IPS-18a (cell line): Measurements from ENCODE around the gene AP2M1.
"Not testable (repeated sequence)": the region's sequence is repeated elsewhere in the genome, so short reads cannot be mapped to it uniquely, and the experiment has no call there.

Source experiments
- H3K27ac ChIP-seq: one replicate; pipeline ENCODE4 v1.5.1; 2013; ENCODE audit warnings: low read length
- H3K27me3 ChIP-seq: one replicate; pipeline ENCODE4 v1.6.1; 2013; ENCODE audit warnings: mild to moderate bottlenecking, low read length; ENCODE audit not compliant: control insufficient read depth, insufficient read depth
- H3K36me3 ChIP-seq: one replicate; pipeline ENCODE4 v1.6.1; 2013; ENCODE audit warnings: low read depth, low read length; ENCODE audit not compliant: control insufficient read depth
- H3K4me1 ChIP-seq: one replicate; pipeline ENCODE4 v1.6.1; 2013; ENCODE audit warnings: low read depth, low read length; ENCODE audit not compliant: control insufficient read depth
- H3K4me3 ChIP-seq: one replicate; pipeline ENCODE4 v1.5.1; 2013; ENCODE audit warnings: low read length
- H3K9ac ChIP-seq: one replicate; pipeline ENCODE4 v1.6.1; 2013; ENCODE audit warnings: mild to moderate bottlenecking, low read length, moderate library complexity
- H3K9me3 ChIP-seq: one replicate; pipeline ENCODE4 v1.6.1; 2013; ENCODE audit warnings: low read depth, low read length; ENCODE audit not compliant: control insufficient read depth

AP2M1 gene

DNA sequence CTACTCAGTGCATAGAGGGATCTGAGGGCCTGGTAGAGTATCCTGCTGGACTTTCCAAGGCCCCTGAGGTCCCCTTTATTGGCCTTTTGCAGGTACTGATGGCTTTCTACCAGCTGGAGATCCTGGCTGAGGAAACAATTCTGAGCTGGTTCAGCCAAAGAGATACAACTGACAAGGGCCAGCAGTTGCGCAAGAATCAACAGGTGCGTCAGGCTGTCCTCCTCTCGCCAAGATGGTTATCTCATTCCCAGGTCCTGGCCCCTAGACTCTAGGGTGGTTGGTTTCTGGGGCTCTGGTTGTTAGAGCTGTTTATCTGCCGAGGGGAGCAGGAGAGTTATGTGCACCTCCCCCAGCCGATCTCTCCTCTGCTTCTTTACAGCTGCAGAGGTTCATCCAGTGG, 30.1 kb upstream of the AP2M1 start:
- Histone ChIP-seq H3K4me3 (no peak overlapping the region), H3K9ac (no peak overlapping the region), H3K4me1 (no peaks in the 10 kb centered on the region), H3K27ac (no peak overlapping the region), H3K9me3 (no peaks in the 10 kb centered on the region), H3K36me3 (peaks cover 55% of the 10 kb centered on the region), H3K27me3 (no peaks in the 10 kb centered on the region)

- H3K27ac ChIP-seq: no peak overlapping the region
- H3K9ac ChIP-seq: no peak overlapping the region
These were observed 29.5 kb upstream of the AP2M1 start for GRCh38 chr3:184145111-184145524.

GRCh38 chr3:184145751-184146270, 28.8 kb upstream of the AP2M1 start:
- no peaks in the 10 kb centered on the region for H3K27me3 ChIP-seq
- no peaks in the 10 kb centered on the region for H3K9me3 ChIP-seq
- no peak overlapping the region for H3K9ac ChIP-seq
- peaks cover 46% of the 10 kb centered on the region for H3K36me3 ChIP-seq
- no peaks in the 10 kb centered on the region for H3K4me1 ChIP-seq
- H3K4me3 ChIP-seq: no peak overlapping the region
- H3K27ac ChIP-seq: no peak overlapping the region

More at GRCh38 chr3:184145111-184145524, 29.5 kb upstream of the AP2M1 start:
- no peak overlapping the region for H3K4me3 ChIP-seq
- peaks cover 53% of the 10 kb centered on the region for H3K36me3 ChIP-seq
- no peaks in the 10 kb centered on the region for H3K27me3 ChIP-seq
- H3K4me1 ChIP-seq: no peaks in the 10 kb centered on the region
- no peaks in the 10 kb centered on the region for H3K9me3 ChIP-seq

DNA sequence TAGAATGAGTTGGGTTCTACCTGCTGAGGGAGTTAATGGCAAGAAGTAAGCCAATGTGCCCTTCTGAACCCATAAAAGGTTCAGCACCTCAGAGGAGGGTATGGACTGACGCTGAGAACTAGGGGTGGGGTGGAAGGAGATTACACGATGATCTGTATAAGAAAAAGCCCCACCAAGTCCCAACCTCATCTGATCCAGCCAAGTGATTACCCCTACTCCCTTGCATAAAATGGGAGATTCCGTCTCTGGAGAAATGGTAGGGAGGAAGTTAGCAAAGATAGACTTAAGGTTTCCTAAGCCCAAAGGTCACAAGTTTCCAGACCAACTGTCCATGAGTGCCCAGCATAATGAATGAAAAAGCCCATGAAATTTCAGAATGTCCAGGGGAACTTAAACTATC, 26.6 kb upstream of the AP2M1 start:
- Histone ChIP-seq H3K9me3 (no peaks in the 10 kb centered on the region), H3K27me3 (no peaks in the 10 kb centered on the region), H3K36me3 (peaks cover 24% of the 10 kb centered on the region)

DNA sequence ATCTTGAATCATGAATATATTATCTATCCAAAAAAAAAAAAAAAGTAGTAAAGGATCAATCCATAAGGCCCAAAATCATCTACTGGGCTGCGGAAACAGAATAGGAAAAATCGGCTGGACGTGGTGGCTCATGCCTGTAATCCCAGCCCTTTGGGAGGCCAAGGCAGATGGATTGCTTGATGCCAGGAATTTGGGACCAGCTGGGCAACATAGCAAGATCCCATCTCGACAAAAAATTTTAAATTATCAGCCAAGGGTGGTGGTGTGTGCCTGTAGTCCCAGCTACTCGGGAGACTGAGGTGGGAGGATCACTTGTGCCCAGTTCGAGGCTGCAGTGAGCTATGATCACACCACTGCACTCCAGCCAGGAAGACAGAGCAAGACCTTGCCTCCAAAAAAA, 25.5 kb upstream of the AP2M1 start:
- no peak overlapping the region for H3K4me3 ChIP-seq
- no peak overlapping the region for H3K9ac ChIP-seq
- peaks cover 14% of the 10 kb centered on the region for H3K36me3 ChIP-seq
- no peaks in the 10 kb centered on the region for H3K27me3 ChIP-seq
- no peaks in the 10 kb centered on the region for H3K4me1 ChIP-seq
- no peak overlapping the region for H3K27ac ChIP-seq
- no peaks in the 10 kb centered on the region for H3K9me3 ChIP-seq

More for the DNA sequence above, 26.6 kb upstream of the AP2M1 start:
- Histone ChIP-seq H3K4me3 (no peak overlapping the region), H3K27ac (no peak overlapping the region), H3K9ac (no peak overlapping the region), H3K4me1 (no peaks in the 10 kb centered on the region)

- H3K4me3 ChIP-seq, H3K27me3 ChIP-seq, H3K9ac ChIP-seq, H3K36me3 ChIP-seq, H3K9me3 ChIP-seq, H3K4me1 ChIP-seq, H3K27ac ChIP-seq: not testable (repeated sequence)
These were observed 24.9 kb upstream of the AP2M1 start for GRCh38 chr3:184149770-184150169.

- no peak within 1 kb of the TSS for H3K27ac ChIP-seq
- H3K4me1 ChIP-seq: peaks cover 10% of the 10 kb centered on the region
- peak within 1 kb of the TSS; percentile 82 for H3K9ac ChIP-seq
- H3K4me3 ChIP-seq: peak within 1 kb of the TSS; percentile 95
- H3K9me3 ChIP-seq: no peaks in the 10 kb centered on the region
- no peaks in the 10 kb centered on the region for H3K36me3 ChIP-seq
- no peaks in the 10 kb centered on the region for H3K27me3 ChIP-seq
These were observed 19.6 kb upstream of the AP2M1 start, which contains the start of gene DVL3 for GRCh38 chr3:184154885-184155643. TSS of gene DVL3 (plus strand) at chr3:184155377. CDS start at chr3:184155636, 259 bp downstream.

- Histone ChIP-seq H3K4me3 (peak overlapping the region; percentile 95), H3K27ac (no peak overlapping the region)
These were observed 18.8 kb upstream of the AP2M1 start for GRCh38 chr3:184155644-184156521.

GRCh38 chr3:184156522-184156955, 18.1 kb upstream of the AP2M1 start:
- Histone ChIP-seq H3K4me3 (peak overlapping the region; percentile 95), H3K4me1 (peaks cover 10% of the 10 kb centered on the region), H3K9me3 (no peaks in the 10 kb centered on the region), H3K36me3 (no peaks in the 10 kb centered on the region), H3K27me3 (no peaks in the 10 kb centered on the region), H3K9ac (peak overlapping the region; percentile 82), H3K27ac (peak overlapping the region; percentile 10)

More at GRCh38 chr3:184155644-184156521, 18.8 kb upstream of the AP2M1 start:
- Histone ChIP-seq H3K27me3 (no peaks in the 10 kb centered on the region), H3K9me3 (no peaks in the 10 kb centered on the region), H3K9ac (peak overlapping the region; percentile 82), H3K36me3 (no peaks in the 10 kb centered on the region), H3K4me1 (peaks cover 10% of the 10 kb centered on the region)

DNA sequence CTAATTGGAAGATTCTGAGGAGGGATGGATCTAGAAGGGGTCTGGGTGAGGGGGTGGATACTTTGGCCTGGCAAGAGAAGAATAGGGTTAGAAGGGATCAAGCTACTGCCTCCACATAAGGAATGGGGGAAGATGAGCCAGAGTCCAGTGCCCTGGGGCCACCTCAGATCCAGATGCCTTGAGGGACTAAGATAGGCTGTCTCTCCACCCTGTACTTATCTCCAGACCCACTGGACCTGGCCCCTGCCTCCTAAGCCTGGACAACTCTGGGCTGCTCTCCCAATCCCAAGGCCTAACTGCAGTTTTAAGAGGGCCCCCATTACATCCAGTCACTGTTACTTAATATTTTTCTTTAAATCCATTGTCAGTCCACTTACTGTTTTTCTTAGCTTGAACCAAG, 17.4 kb upstream of the AP2M1 start:
- no peaks in the 10 kb centered on the region for H3K36me3 ChIP-seq
- no peaks in the 10 kb centered on the region for H3K9me3 ChIP-seq
- peak overlapping the region; percentile 82 for H3K9ac ChIP-seq
- H3K27ac ChIP-seq: no peak overlapping the region
- no peaks in the 10 kb centered on the region for H3K27me3 ChIP-seq
- H3K4me3 ChIP-seq: peak overlapping the region; percentile 95
- peaks cover 10% of the 10 kb centered on the region for H3K4me1 ChIP-seq

DNA sequence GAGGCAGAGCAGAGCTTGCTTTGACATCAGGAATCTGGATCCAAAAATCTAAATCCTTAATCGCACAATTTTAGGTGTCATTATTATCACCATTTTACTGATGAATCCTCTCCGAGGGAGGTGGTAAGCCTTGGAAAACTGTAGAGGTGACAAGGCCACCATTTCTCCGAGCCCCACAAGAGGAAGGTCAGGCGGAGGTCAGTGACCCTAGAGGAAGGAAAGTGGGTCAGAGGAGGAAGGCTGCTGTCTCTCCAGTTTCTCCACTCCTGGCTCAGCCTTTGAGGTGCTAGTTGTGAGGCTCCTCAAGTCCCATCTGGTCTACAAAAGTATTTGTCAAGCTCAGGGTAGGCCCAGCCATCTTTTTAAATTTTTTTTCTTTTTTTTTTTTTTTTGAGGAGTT, 16.3 kb upstream of the AP2M1 start:
- H3K27me3 ChIP-seq: no peaks in the 10 kb centered on the region
- H3K27ac ChIP-seq: no peak overlapping the region
- no peak overlapping the region for H3K4me3 ChIP-seq
- no peak overlapping the region for H3K9ac ChIP-seq
- H3K4me1 ChIP-seq: peaks cover 10% of the 10 kb centered on the region
- H3K9me3 ChIP-seq: no peaks in the 10 kb centered on the region
- peaks cover 3% of the 10 kb centered on the region for H3K36me3 ChIP-seq
